ENCODE measurements around the gene NEUROG2.
"Not testable (repeated sequence)": the region's sequence is repeated elsewhere in the genome, so short reads cannot be mapped to it uniquely, and the experiment has no call there.

The NEUROG2 gene

DNA sequence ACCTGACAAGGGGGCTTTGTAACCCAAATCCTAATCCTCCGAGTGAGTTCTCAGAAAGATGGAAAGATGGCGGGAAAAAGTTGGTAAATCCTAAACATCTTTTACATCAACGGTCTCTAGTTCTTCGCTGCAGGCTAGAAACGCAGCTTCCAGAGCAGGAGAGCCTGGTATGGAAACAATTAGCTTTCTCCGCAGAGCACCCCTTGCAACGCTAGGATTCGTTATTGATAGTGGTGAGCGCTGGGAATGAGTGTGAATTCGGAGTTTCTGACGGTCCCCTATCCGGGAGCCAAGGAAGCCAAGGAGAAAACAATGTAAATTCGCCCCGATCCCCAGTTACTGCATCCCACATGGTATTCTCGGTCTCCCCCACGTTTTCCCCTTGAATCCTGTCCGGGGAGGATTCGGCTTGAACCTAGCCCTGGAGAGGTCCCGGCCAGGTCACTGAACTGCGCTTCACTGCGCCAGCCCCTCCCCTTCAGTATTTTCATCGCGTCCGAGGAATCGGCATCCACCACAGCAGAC, 4.7 kb upstream of the NEUROG2 start:
- no peak for DNase-seq

DNA sequence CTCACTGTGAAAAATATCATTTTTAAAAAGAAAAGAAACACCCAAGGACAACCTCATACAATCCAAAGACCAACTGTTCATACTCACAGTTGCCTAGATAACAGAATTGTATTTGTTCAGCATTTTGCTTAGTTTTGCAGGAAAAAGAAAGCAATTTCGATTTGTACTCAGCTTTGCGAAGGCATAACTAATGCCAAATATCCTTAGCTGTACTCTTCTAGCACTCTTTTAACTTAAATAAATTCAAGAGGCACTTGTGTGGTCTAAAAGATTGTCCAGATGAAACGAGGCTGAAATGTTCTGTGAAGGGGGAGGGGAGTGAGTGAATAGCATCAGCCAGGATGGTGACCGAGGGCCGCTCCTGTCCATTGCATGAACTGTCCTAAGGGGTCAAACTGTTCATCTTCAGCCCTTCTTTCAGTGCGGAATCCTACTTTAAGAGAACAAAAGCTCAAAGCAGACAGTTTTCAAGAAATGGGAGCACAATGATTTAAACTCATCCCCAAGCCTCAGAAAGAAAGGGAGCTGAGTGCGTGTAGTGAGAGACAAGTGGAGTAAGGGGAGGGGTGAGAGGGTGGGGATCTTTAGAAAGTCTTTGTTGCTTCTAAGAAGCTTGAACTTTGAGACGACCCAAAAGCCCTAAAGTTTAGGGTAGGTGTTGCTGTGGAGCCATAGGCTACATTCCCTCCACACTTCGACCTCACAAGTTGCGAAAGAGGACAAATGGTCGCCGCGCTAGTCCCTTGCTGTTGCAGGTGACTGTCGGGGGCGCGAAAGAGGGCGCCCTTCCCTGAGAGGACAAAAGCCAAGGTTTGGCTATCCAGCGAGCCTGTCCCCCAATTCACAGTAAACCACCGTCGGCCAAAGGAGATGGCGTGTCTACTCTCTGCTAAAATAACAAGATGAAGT, 4.0 kb upstream of the NEUROG2 start:
- DNase-seq, result no peak

DNA sequence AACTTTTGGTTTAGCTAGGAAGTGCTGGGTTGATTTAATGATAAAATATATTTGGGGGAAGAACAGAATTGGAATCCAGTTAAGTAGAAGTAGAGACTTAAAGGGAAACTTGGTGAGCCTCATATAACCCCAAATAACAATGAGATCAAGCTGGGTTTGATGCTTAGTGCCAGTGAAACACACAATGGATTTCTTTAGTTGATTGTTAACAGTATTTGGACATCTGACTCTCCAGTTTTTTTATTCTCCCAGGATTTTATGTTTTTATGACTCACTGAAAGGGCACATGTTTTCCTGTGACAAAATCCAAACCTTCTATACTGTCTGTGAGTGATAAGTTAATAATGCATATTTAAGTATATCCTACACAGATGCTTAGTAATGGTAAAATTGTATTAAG, 2.7 kb upstream of the NEUROG2 start:
- no peak for DNase-seq

DNA sequence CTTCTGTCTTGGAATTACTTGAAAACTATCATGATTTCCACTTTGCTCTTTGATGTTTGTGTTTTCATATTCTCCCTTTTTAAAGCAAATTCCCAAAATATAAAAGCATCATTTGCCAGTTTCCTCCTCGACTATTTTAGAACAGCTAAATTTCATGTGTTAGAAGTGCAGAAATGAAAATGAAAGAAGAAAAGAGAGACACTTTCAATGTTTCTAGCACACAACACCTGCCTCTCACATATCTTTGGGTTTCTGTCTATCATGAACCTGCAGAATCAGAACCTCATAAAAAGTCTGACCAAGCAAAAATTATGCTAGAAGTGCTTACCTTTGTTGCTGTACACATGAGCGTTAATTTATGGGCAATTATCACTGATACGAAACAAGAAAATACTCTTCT, 1.9 kb upstream of the NEUROG2 start:
- DNase-seq, result no peak

DNA sequence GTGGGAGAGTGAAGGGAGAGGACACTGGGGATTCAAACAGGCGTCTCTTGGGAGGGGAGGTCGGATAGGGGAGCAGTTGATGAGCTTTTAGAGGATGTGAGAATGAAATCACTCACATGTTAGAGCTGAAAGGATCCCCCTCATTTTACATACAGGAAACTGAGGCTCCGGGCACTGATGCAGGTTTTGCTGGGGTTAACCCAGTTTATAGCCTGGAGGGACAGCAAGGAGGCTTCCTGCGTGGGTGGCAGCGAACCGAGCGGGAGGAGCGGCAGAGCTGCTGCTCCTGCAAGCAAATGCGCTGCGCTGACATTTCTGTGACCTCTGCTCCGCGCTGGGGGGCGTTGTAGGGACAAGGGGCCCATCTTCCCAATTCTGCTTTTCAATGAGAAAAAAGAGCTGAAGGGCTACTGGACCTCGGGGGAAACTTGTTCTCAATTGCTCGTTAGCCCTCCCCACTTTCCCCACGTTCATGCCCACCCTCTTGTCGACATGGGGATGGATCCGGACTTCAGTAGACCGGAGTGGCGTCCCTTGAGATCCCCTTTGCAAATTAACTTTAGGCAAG, 1.2 kb upstream of the NEUROG2 start:
- no peak for DNase-seq

DNA sequence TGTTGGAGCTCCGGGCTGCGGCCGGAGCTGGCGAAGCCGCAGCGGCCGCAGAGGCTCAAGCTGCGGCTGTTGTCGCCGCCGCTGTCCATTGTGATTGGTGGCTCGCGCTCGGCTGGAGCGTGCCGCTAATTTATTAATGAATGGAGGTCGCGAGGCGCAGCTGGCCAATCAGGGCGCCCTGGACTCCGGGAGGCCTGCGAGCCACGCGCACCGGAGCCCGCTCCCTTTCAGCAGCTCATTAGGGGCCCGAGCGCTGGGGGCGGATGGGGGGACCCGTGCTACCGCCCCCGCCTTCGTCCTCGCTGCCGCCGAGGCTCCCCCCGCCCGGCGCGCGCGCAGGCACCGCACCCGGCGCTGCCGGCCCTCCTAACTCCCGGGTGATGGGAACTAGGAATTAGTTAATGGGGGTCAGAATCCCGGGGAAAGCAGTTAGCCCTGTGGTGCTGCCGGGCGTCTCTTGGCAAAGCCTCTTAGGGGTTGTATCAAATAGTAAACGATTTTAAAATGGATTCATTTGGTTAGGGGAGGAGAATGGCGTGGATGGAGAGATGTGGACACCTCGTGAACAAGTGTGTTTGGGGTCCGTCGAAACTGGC, 589 bp upstream of the NEUROG2 start:
- DNase-seq, result no peak

DNA sequence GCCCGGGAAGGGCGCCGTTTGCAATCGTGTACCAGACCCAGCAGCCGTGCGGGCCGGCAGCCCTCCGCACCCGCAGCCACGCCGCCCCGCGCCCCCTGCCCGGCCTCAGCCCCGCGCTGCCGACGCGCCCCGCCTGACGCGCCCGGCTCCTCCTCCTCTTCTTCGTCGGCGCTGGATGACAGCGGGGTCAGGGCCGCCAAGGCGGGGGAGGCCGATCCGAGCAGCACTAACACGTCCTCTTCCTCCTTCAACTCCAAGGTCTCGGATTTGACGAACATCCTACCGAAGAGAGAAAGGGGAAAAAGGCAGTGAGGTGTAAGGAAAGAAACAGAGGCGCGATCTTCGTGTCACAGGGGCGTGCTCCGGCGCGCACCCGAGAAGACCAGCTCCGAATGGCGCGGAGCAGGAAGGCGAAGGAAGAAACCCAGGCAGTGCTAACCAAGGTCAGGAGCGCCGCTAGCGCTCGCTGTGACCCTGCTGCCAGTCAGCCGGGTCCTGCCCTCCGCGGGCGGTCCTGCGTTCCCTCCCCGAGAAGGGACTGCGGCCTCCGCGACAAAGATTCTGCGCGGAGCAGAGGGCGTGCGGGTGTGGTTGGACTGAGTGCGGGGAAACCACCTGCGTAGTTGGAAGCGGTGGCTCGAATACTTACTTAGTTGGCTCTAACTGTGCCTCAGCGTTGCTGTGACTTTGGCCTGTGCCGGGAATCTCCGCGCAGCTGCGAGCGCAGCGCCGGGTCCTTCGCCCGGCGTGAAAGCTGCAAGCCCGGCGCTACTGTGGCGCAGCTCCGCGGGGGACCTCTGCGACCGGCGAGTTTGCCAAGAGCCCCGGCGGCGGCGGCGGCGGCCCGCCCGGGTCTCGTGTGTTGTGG, 548 bp downstream of the NEUROG2 start:
- DNase-seq, result peak; percentile 27

DNA sequence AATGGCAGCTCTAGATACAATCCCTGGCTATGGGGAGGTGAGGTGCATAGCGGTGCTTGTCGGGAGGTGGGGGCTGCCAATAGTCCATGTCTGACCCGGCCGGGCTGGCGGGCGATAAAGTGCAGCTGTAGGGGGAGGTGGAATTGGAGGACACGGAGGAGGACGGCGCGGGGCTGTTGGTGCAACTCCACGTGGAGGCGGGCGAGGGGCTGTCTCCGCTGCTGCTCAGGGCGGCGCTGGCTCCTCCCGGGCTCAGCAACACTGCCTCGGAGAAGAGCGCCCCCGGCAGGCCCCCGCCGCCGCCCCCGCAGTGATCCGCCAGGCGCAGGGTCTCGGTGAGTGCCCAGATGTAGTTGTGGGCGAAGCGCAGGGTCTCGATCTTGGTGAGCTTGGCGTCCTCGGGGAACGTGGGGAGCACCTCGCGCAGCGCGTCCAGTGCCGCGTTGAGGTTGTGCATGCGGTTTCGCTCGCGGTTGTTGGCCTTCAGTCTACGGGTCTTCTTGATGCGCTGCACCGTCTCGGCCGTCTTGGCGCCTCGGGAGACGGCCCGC, 1.3 kb downstream of the NEUROG2 start:
- no peak for DNase-seq

DNA sequence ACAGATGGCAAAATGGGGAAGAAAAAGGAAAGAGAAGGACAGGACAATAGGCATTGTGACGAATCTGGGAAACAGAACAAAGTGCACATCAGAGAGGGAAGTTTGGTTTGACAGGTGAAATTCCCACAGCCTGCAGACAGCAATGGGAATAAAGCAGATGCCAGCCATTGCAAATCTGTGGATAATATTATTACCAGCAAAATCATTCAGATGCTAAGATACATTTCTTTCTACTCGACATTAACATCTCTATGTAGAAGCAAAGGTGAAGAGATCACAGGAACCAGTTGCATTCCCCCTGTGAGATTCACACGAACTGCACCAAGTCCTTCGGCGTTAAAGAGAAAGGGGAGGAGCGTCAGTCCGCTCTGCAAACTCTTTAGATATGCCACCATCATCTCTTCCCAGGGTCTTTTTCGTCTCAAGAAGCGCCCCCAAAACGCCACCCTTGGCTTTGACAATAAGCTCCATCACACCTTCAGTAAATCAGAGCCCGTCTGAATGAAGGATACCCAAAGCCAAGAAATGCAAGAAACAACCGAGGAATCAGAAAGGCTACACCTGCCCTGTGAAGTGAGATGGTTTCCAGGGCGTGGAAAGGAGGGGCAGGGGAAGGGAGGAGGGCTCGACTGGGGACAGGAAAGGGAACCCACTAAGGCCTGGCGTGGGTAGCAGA, 1.9 kb downstream of the NEUROG2 start:
- no peak for DNase-seq

DNA sequence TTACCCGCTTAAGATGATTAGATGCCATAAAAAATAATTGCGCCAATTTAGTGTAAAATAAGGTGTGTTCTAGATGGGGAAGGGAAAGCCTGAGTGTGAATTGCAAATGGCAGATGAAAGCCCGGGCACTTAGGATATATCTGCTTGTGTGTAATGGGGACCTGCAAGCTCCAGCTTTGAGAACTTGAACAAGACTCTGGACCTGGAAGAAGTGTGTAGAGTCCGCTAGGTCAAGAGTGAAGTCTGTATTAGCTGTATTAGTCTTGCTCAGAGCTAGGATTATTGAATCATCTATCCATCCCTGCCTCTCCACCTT, 4.2 kb downstream of the NEUROG2 start:
- no peak for DNase-seq

DNA sequence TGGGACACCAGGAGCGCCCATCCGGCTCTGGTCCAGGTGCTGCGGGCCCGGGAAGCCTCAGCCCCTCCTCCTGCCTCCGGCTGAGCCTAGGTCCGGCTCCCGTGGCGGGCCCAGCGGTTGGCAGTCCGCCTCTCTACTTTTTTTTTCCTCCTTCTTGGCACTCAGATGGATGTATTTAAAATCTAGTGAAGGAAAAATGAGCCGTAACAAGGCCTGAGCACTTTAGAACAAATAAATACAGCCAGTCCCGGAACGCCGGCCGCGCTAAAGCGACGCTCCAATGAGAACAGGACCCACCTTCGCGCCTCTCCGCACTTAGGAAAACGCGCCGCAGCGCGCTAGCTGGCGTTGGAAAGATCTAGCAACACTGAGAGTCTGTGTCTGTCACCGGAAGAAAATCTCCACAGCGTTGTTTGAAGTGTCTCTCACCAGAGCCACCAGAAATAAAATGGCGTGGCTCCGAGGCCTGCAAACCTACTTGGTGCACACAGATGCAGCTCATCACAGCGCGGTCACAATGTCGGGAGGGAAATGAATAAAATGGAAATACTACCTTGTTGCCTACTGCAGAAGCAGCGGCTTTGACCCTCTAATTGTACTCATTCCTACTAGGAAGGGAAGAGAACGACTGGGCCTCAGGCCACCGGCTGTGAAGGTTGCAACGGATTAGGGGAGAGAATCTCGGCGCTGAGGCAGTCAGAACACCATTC, 4.7 kb downstream of the NEUROG2 start:
- DNase-seq, result no peak

DNA sequence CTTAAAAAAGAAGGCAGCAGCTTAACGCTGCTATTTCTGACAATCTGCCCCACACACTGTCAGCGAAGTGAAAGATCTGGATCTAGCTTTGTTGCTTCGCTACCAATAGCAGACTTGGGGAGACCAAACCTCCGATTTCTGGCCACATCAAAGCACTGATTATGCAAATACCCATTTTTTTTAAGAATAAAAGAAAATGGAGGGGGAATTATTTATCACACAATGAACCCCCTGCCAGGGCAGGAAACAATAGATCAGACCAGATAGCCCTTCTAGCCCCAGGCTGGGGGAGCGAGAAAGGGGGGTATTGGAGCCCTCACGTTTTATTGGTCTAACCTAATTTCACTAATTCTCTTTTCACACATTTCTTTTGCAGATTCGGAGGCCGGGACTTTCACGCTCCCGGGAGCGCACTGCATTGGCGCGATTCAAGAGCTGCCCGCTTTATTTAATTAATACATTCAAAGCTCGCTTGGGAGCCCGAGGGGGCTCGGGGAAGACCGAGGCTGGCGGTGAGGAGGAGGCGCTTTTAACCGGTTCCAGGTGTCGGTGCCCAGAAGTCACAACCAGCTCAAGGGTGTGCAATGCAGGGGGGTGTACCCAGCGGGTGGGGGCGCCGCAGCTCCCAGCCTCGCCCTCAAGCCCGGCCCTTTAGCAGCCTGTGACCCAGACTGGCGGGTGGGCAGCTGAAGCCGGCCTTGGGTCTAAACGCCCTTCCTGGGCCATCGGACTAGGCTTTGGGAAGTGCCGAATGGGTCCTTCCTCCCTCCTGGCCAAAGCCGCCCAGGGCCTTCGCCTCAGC, 5.5 kb downstream of the NEUROG2 start:
- DNase-seq, result no peak

DNA sequence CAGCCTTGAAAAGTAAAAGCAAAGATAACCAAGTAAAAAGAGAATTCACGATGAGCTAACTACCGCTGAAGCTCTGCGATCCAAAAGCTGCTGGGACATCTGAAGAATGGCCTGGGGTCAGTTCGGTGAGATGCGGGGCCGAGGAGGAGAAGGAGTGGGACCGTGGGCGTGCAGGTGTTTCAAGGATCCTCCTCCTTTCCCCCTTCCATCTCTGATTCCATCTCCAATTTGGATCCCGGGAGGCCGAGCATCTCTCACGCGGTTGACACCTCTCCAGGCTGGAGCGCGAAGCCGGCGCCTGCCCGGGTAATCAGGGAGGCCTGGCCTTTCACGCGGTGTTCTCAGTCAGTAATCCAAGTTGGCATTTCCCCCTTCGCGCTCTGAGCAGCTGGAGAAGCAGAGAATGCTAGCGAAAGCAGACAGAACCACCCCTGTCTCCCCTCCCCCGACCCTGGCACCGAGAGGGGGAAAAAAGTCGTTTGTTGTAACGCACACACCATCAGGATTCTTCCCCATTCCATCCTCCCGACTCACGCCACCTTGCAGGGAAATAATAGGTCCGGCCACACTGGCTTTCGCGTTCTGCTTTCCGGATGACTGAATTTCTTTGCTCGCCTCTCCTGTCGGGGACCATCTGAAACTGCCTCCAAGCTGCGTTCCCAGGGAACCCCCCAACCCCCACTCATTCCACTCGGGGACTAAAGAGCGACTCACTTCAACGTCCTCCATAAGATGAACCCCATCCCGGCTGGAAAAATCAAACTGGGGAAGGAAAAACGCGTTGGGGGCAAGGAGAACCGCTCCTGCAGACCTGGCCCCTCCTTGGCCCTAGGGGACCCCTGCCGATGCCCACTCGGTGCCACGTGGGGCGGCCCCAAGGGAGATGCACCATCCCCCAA, 6.5 kb downstream of the NEUROG2 start:
- no peak for DNase-seq

DNA sequence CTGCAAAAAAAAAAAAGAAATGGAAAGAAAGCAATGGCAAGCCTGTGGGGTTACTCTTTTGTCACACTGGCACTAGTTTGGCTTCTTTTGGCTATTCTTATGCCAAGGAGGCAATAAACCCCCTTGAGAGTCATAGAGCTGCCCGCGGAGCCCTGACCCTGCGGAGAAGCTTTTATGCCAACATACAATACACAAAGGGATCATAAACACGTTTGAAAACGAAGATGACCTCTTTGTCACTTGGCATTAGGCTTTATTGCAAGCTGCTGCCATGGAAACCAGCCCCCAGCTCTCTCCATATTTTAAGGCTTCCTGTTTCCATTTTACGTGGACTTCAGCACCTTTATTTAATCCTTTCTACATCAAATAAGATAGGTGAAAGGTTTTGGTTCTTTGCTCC, 7.6 kb downstream of the NEUROG2 start:
- no peak for DNase-seq

DNA sequence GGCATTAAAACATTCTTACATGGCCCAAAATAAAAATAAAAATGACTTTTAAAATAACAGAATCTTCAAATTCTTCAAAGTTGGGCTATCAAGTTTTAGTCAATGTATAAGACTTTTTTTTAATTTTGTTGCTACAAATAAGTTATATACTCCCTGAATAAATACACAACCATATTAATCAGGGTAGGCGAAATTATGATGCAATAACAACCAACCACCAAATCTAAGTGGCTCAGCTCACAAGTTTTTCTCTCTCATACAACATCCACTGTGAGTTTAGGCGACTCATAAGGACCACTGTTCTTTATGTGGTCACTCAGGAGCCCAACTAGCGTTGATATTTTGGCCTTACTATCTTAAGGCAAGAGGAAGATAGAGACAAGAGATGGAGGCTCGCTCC, 11.2 kb downstream of the NEUROG2 start:
- DNase-seq, result no peak

DNA sequence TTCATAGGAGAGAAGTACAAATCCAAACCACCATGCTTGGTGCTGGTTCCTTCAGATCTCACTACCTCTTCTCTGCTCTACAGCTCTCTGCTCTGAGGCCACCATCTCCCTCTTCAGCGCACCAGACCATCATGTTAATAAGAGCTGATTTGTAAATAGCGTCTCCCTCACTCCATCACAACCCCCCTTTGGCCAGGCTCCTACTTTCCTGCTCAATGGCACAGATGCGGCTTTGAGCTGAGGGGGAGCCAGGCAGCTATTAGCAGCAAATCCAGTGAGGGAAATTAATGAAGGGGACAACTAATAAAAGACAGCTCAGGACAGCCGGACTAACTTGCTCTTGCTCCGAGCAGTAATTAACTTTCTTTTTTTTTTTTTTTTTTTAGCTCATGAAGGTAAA, 13.1 kb downstream of the NEUROG2 start:
- DNase-seq, result no peak

DNA sequence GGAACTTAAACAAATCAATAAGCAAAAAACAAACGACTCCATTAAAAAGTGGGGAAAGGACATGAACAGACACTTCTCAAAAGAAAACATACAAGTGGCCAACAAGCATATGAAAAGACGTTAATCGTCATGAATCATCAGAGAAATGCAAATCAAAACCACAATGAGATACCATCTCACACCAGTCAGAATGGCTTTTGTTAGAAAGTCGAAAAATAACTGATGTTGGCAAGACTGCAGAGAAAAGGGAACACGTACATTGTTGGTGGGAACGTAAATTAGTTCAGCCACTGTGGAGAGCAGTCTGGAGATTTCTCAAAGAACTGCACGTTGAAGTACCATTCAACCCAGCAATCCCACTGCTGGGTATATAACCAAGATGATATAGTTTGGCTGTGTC, 23.7 kb downstream of the NEUROG2 start:
- no peak for DNase-seq

DNA sequence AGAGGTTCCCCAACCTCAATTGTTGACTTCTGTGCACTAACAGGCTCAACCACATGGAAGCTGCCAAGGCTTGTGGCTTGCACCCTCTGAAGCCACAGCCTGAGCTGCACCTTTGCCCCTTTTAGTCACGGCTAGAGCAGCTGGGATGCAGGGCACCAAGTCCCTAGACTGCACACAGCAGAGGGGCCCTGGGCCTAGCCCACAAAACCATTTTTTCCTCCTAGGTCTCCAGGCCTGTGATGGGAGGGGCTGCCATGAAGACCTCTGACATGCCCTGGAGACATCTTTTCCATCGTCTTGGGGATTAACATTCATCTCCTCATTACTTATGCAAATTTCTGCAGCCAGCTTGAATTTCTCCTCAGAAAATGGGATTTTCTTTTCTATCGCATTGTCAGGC, 25.2 kb downstream of the NEUROG2 start:
- not testable (repeated sequence) for DNase-seq

DNA sequence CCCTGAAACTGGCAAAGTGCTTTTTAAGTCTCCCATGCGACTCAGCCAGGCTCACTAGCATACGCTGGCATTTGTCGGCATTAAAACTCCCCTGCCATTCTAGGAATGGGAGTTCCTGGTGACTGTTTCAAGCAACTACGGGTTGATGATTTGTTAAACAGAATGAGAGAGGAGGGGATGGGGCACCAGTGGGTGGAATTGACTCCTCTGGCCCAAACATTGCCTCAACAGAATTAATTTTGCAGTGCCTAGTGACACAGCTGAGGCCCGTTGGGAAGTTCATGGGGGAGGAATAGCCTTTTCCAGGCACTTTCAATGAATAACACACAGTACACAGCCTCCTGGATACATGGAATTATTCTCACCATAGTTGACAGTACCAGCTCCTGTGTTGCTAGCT, 30.1 kb downstream of the NEUROG2 start:
- no peak for DNase-seq

DNA sequence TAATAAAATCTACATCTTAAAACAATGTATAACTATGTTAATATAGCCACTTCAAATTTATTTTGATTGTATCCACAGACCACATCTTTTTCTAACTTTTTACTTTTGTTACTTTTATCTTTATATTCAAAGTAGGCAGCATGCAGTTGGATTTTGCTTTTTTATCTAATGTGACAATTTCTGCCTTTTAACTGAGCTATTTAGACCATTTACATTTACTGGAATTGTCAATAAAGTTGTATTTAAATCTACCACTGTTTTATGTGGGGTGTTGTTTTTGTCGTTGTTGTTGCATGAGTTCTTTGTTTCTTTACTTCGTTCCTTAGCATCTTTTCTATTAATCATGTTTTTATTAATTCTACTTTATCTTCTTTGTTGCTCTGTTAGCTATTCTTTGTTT, 42.0 kb downstream of the NEUROG2 start:
- no peak for DNase-seq

Data from CD4-positive, alpha-beta T cell treated with Interleukin-21 for 1 hour (primary cell).